ENCODE measurements around the gene TMEM184C.

GRCh38 chr4:147586637-147587036 is 30.6 kb upstream of the TMEM184C start:
- TF ChIP-seq CTCF (conservative IDR thresholded peaks at IDR 0.05; ENCODE audit: low read depth, low read length) (no peak), EZH2 (IDR thresholded peaks at IDR 0.05; ENCODE audit: borderline replicate concordance, low read depth, low read length, poor library complexity, severe bottlenecking) (no peak)
